Prostate gland (tissue), 2 donors: Measurements from ENCODE around the gene PTPRU. TPM values are rescaled to one million over a fixed set of nuclear protein-coding genes. Genes with fewer than 3 reads are reported as not detected.
A peak's percentile ranks its signal among the peaks of the same experiment; 100 is the strongest.

Experiments
- DNase-seq: peaks from one replicate; pipeline ENCODE4 v3.0.0-alpha.2; 2019; ENCODE audit warnings: low spot score
- H3K27ac ChIP-seq, 2 donors: fragments of 200-600 bp; sonication (generic); 2 replicates each; pipeline ENCODE4 v1.5.1; 2017 to 2019
- H3K27me3 ChIP-seq: fragments of 200-600 bp; sonication (generic); replicated peaks from 2 replicates; pipeline ENCODE4 v1.5.1; 2019; ENCODE audit not compliant: insufficient read depth
- H3K36me3 ChIP-seq, 2 donors: fragments of 200-600 bp; sonication (generic); 1 replicate in 1 of 2; 2 replicates in 1 of 2; pipeline versions ENCODE4 v1.5.1 to v1.8.1; 2017 to 2019
- H3K4me1 ChIP-seq: fragments of 200-600 bp; sonication (generic); replicated peaks from 2 replicates; pipeline ENCODE4 v1.5.1; 2019
- H3K4me3 ChIP-seq, 2 donors: fragments of 200-600 bp; sonication (generic); 2 replicates each; pipeline ENCODE4 v1.5.1; 2017 to 2019
- H3K9me3 ChIP-seq: fragments of 200-600 bp; sonication (generic); 2 replicates; pipeline ENCODE4 v1.5.1; 2017
- POLR2A ChIP-seq: fragments of 450-650 bp; IDR thresholded peaks from one replicate; pipeline ENCODE4 v1.6.1; 2016; ENCODE audit warnings: antibody characterized with exemption, mild to moderate bottlenecking
- POLR2AphosphoS5 ChIP-seq: sonication (generic); formaldehyde crosslinking; IDR thresholded peaks from one replicate; pipeline ENCODE4 v1.6.1; 2017; ENCODE audit warnings: antibody characterized with exemption
- WGBS: methylation state at CpG from one replicate; pipeline ENCODE4 v1.1.5; 2018; 5-methylcytosine and 5-hydroxymethylcytosine counted together
- intact Hi-C: fragments of 100-400 bp; cut with DNase I; formaldehyde crosslinking; loops from one replicate; pipeline ENCODE4 v1.14.2; 2022
- total RNA-seq, 2 donors: library from RNA; depleted of rRNA; stranded (reverse); fragments of >200 nt; gene quantifications; one replicate each; pipeline ENCODE4 v1.1.0, GENCODE V29; 2016
- TF ChIP-seq, protein P1 (sequence below), 4 experiments: fragments of 200-600 bp in 2 of 4; fragments of 450-650 bp in 2 of 4; sonication (generic) in 2 of 4; IDR thresholded peaks; 1 replicate in 3 of 4; 2 replicates in 1 of 4; pipeline ENCODE4 v1.5.1; 2016 to 2019; ENCODE audit warnings: antibody characterized with exemption in 4 of 4, mild to moderate bottlenecking in 2 of 4, moderate library complexity in 2 of 4

PTPRU gene
- total RNA-seq, 2 donors from 2014 or later, result 49.9 to 60.5 TPM

DNA sequence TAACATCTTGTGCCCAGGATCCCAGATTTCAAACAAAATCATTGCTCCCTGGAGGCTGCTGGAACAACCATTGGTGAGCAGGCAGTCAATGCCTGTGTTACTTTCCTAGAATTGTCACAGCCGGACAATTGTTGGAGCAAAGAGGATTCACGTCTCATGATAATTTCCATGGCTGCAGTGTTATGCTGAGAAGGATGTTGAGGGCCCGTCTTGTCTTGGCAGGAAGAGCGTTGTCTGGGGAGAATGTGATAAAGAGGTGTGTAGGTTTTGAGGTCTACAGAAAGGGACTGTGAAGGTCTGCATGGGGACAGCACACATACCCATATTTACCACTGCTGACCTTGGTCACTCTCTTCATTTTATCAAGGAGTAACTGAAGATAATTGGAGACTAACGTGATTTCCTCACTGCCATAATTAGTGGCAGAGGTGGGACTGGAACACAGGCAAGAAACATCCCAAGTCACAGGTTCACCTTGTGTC is 11.9 kb upstream of the PTPRU start:
- no peaks in the 10 kb centered on the region for H3K27me3 ChIP-seq
- no peaks in the 10 kb centered on the region for H3K9me3 ChIP-seq
- intact Hi-C loops, result no loop called here
- no peak overlapping the region for H3K27ac ChIP-seq
- no peaks in the 10 kb centered on the region for H3K4me1 ChIP-seq
- H3K36me3 ChIP-seq, result no peaks in the 10 kb centered on the region
- WGBS, result 95% methylated on average over 5 of the region's 5 CpGs
- DNase-seq, result no peak
- no peak overlapping the region for H3K4me3 ChIP-seq
- TF ChIP-seq, protein P1, sequence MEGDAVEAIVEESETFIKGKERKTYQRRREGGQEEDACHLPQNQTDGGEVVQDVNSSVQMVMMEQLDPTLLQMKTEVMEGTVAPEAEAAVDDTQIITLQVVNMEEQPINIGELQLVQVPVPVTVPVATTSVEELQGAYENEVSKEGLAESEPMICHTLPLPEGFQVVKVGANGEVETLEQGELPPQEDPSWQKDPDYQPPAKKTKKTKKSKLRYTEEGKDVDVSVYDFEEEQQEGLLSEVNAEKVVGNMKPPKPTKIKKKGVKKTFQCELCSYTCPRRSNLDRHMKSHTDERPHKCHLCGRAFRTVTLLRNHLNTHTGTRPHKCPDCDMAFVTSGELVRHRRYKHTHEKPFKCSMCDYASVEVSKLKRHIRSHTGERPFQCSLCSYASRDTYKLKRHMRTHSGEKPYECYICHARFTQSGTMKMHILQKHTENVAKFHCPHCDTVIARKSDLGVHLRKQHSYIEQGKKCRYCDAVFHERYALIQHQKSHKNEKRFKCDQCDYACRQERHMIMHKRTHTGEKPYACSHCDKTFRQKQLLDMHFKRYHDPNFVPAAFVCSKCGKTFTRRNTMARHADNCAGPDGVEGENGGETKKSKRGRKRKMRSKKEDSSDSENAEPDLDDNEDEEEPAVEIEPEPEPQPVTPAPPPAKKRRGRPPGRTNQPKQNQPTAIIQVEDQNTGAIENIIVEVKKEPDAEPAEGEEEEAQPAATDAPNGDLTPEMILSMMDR (IDR thresholded peaks at IDR 0.05), result no peak
- TF ChIP-seq POLR2A (no peak), POLR2AphosphoS5 (no peak)

DNA sequence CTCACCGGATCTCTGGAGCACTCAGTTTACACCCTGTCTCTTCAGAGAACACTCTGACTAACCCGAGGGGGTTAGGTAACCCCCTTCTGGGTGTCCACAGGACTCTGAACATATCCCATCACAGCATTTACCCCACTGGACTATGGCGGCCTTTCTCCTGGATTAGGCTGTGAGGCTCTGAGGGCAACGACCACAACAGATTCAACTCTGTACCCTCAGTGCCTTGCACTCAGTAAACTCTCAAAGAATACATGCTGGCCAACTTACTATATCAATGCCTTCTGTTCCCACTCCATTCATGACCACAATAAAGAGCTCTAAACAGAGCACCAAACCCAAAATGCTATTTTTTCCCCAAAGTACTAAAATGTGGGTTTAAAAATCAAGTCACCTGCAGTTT is 11.0 kb upstream of the PTPRU start:
- no peaks in the 10 kb centered on the region for H3K27me3 ChIP-seq
- WGBS, result 88% methylated on average over 4 of the region's 4 CpGs
- DNase-seq, result no peak
- no peaks in the 10 kb centered on the region for H3K36me3 ChIP-seq
- TF ChIP-seq, protein P1 (IDR thresholded peaks at IDR 0.05), result no peak
- TF ChIP-seq POLR2AphosphoS5, result no peak
- no peak for TF ChIP-seq POLR2A
- H3K4me3 ChIP-seq, result no peak overlapping the region
- H3K9me3 ChIP-seq, result no peaks in the 10 kb centered on the region
- H3K27ac ChIP-seq, result no peak overlapping the region
- peaks cover 3% of the 10 kb centered on the region for H3K4me1 ChIP-seq
- intact Hi-C loops, result no loop called here

DNA sequence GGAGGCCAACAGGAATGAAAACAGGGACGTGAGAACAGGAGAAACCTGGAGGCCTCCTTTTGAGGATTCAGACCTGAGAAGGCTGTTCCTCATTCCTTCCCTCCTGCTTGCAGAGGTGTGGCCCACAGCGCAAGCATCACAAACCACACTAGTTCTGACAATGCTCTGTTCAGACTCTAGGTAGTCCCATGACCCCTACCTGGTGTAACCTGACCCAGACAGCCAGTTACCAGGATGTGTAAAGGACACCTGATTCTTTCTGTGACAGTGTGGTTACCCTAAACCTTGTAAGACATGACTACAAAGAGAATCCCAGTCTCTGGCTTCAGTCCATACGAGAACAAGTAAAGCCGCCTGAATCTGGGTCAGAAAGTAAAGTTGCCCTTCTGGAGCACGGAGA is 8.8 kb upstream of the PTPRU start:
- H3K27ac ChIP-seq, result no peak overlapping the region
- H3K9me3 ChIP-seq, result no peaks in the 10 kb centered on the region
- intact Hi-C loops, result no loop called here
- no peak for DNase-seq
- TF ChIP-seq POLR2AphosphoS5, result no peak
- TF ChIP-seq, protein P1 (IDR thresholded peaks at IDR 0.05), result no peak
- TF ChIP-seq POLR2A, result no peak
- 68% methylated on average over 5 of the region's 5 CpGs for WGBS
- no peaks in the 10 kb centered on the region for H3K27me3 ChIP-seq
- peaks cover 3% of the 10 kb centered on the region for H3K4me1 ChIP-seq
- H3K4me3 ChIP-seq, result no peak overlapping the region
- no peaks in the 10 kb centered on the region for H3K36me3 ChIP-seq

DNA sequence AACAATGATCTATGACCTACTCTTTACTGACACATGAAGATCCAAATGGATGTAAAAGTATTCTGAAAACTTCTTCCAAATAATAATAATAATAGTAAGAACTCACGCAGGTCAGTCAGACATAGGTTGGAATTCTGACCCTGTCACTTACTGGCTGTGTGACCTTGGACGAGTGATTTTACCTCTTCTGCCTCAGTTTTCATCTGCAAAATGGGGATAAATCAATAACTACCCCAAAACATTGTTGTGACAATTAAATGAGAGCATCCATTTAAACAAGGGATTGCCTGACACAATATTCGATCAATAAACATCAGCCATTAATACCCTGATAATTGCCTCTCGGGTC is 6.1 kb upstream of the PTPRU start:
- H3K27me3 ChIP-seq, result no peaks in the 10 kb centered on the region
- H3K4me3 ChIP-seq, result peak overlapping the region; percentile 63 to 66
- no peaks in the 10 kb centered on the region for H3K9me3 ChIP-seq
- no peaks in the 10 kb centered on the region for H3K36me3 ChIP-seq
- DNase-seq, result no peak
- intact Hi-C loops, result loop anchor here (10.0 kb wide), 1 partner anchor 1295 kb away; no protein-coding TSS in a partner anchor
- peak overlapping the region; percentile 29 to 61 for H3K27ac ChIP-seq
- 9% methylated on average over 4 of the region's 4 CpGs for WGBS
- peaks cover 3% of the 10 kb centered on the region for H3K4me1 ChIP-seq
- TF ChIP-seq POLR2A, result no peak
- TF ChIP-seq, protein P1 (IDR thresholded peaks at IDR 0.05), result no peak
- TF ChIP-seq POLR2AphosphoS5, result no peak

DNA sequence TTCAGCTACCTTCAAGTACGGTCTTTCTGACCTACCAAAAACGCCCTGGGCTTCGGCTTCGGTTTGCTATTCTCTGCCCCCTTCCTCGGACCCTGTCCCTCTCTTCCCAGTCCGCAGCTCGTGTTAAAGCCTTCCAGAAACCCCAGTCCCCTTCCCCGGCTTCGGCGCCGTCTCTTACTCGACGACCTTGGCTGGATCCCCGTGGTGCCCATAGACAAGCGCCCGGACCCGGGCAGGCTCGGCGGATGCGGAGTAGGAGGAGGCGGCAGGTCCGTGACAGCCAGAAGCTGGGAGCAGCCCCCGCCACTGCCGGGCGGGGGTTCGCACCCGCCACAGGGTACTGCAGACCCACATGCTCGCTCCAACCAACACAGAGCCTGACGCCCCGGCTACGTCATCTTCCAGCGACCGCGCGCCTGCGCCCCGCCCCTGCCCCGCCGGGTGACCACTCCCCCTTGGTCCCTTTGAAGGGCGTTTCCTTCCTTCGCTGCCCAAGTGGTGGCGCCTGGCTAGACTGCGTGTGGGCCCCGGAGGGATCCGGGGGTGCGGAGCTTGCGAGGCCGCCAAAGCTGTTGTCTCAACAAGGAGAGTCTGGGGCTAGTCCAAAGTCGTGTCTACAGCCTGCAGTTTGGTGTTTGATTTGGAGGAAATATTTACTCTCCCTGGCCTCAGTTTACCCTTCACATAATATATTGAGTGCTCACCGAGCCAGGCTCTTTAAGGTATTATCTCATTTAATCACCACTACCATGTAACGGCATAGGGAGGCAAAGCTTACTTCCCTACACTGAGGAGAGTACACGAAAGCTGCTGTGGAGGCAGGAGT is 5.6 kb upstream of the PTPRU start, which contains the start of gene MECR:
TSS of gene MECR (minus strand) at position 382 of the 826 bp plus-strand sequence. CDS start at position 354, 28 bp downstream.
- intact Hi-C loops, result loop anchor here (10.0 kb wide), 1 partner anchor 1294 kb away; no protein-coding TSS in a partner anchor

More for the DNA sequence above, 5.6 kb upstream of the PTPRU start, which contains the start of gene MECR:
- Histone ChIP-seq H3K27me3 (no peaks in the 10 kb centered on the region), H3K4me3 (peak within 1 kb of the TSS; percentile 63 to 66), H3K4me1 (peaks cover 3% of the 10 kb centered on the region), H3K9me3 (no peaks in the 10 kb centered on the region), H3K27ac (peak within 1 kb of the TSS; percentile 29 to 61), H3K36me3 (no peaks in the 10 kb centered on the region)
- WGBS, result 3% methylated on average over 50 of the region's 52 CpGs
- peak; percentile 74 for TF ChIP-seq POLR2A
- peak; percentile 95 for TF ChIP-seq POLR2AphosphoS5
- TF ChIP-seq, protein P1 (IDR thresholded peaks at IDR 0.05), result peak in 3 of 4 experiments; percentile 25 to 48 (median 40)
- peak; percentile 89 for DNase-seq
